Spleen (tissue), 11 donors: ENCODE measurements around the gene FAM222A. TPM values are rescaled to one million over a fixed set of nuclear protein-coding genes. Genes with fewer than 3 reads are reported as not detected.

Experiments
- DNase-seq: peaks from one replicate; pipeline ENCODE4 v3.0.0-alpha.2; 2020
- H3K27ac ChIP-seq, 8 donors: fragments of 200-600 bp; sonication (generic) in 7 of 8; 1 replicate in 4 of 8; 2 replicates in 4 of 8; pipeline versions ENCODE4 v1.5.0 to v1.8.0; 2016 to 2021; ENCODE audit warnings: inconsistent platforms in 4 of 8, mild to moderate bottlenecking in 4 of 8, moderate library complexity in 1 of 8
- H3K27me3 ChIP-seq, 7 donors: fragments of 200-600 bp; sonication (generic) in 6 of 7; replicated peaks in 1 of 7; 1 replicate in 4 of 7; 2 replicates in 3 of 7; pipeline versions ENCODE4 v1.5.0 to v1.8.0; 2016 to 2021; ENCODE audit warnings: inconsistent platforms in 3 of 7, mild to moderate bottlenecking in 1 of 7
- H3K36me3 ChIP-seq, 6 donors: fragments of 200-600 bp; sonication (generic) in 5 of 6; 1 replicate in 4 of 6; 2 replicates in 2 of 6; pipeline versions ENCODE4 v1.5.0 to v1.8.0; 2016 to 2021; ENCODE audit warnings: inconsistent platforms in 2 of 6
- H3K4me1 ChIP-seq, 6 donors: fragments of 200-600 bp; sonication (generic) in 5 of 6; 1 replicate in 3 of 6; 2 replicates in 3 of 6; pipeline versions ENCODE4 v1.5.0 to v1.8.0; 2016 to 2021; ENCODE audit warnings: inconsistent platforms in 3 of 6
- H3K4me3 ChIP-seq, 8 donors: fragments of 200-600 bp; sonication (generic) in 7 of 8; 1 replicate in 4 of 8; 2 replicates in 4 of 8; pipeline versions ENCODE4 v1.5.0 to v1.8.0; 2016 to 2021; ENCODE audit warnings: inconsistent platforms in 4 of 8, mild to moderate bottlenecking in 4 of 8, moderate library complexity in 2 of 8
- H3K9me3 ChIP-seq, 8 donors: fragments of 200-600 bp; sonication (generic) in 7 of 8; 1 replicate in 4 of 8; 2 replicates in 4 of 8; pipeline versions ENCODE4 v1.5.0 to v1.8.0; 2016 to 2021; ENCODE audit warnings: inconsistent platforms in 4 of 8
- CTCF ChIP-seq, 11 experiments: fragments of 200-600 bp in 7 of 11; fragments of 450-650 bp in 4 of 11; sonication (generic) in 4 of 11; IDR thresholded peaks in 8 of 11; conservative IDR thresholded peaks in 3 of 11; 1 replicate in 7 of 11; 2 replicates in 4 of 11; pipeline versions ENCODE4 v1.4.0 to v1.8.0; 2016 to 2021; ENCODE audit warnings: antibody characterized with exemption in 11 of 11, inconsistent platforms in 4 of 11, mild to moderate bottlenecking in 1 of 11
- POLR2A ChIP-seq, 3 donors: fragments of 450-650 bp; IDR thresholded peaks; one replicate each; pipeline ENCODE4 v1.5.1; 2017; ENCODE audit warnings: antibody characterized with exemption in 3 of 3, mild to moderate bottlenecking in 1 of 3
- POLR2AphosphoS5 ChIP-seq, 3 donors: sonication (generic); formaldehyde crosslinking; IDR thresholded peaks; one replicate each; pipeline ENCODE4 v1.5.1; 2017; ENCODE audit warnings: antibody characterized with exemption in 3 of 3
- WGBS, 5 donors: extraction: QIAGEN DNeasy Blood & Tissue Kit in 3 of 5; methylation state at CpG; one replicate each; pipeline versions ENCODE4 v1.1.5 to v1.1.7; 2013 to 2018; 5-methylcytosine and 5-hydroxymethylcytosine counted together
- intact Hi-C: fragments of 100-400 bp; cut with DNase I; formaldehyde crosslinking; loops from one replicate; pipeline ENCODE4 v1.15.0; 2023; ENCODE audit warnings: low total_unique reads
- polyA plus RNA-seq, 3 donors: library from polyadenylated mRNA; stranded (reverse); fragments of 200-250 nt; gene quantifications; one replicate each; pipeline ENCODE4 v1.2.1, GENCODE V29; 2013
- total RNA-seq, 7 donors: library from RNA; depleted of rRNA in 3 of 7; stranded (reverse); fragments of >200 nt in 3 of 7; fragmentation: NEBNext Ultra II Directional in 4 of 7; extraction: Animal tissue kit (Norgen Biotek cat#: 25700) in 4 of 7; gene quantifications; one replicate each; pipeline versions ENCODE4 v1.1.0 to v1.2.1, GENCODE V29; 2016 to 2021
- donor health status: healthy with polysubstance abuse.
- donor health status: DM: no; HTN: no; CAD: no; lungs with moderate emphysema.
- donor health status: DM: no; HTN: no; CAD: no.
- donor health status: Bipolar disorder and iron deficiency.
- donor health status: healthy.
- donor health status: DM: no; HTN: no; CAD: no.
- donor health status: DM: yes; HTN: yes; CAD: no.

Gene FAM222A
- total and polyA plus RNA-seq, 10 donors, result 1.3 to 30.7 (median 16.8) TPM

- H3K9me3 ChIP-seq, result no peaks in the 10 kb centered on the region
- TF ChIP-seq POLR2A (IDR thresholded peaks at IDR 0.05) (no peak), CTCF (IDR thresholded peaks at IDR 0.05 in 8 of 11, conservative IDR thresholded peaks at IDR 0.05 in 3 of 11) (no peak), POLR2AphosphoS5 (IDR thresholded peaks at IDR 0.05) (no peak)
- 47 to 58% (median 53%) methylated on average over 13 to 19 of the region's 19 CpGs for WGBS, 5 donors
- peak overlapping the region in 4 of 8 donors; percentile 66 to 79 (median 72) for H3K27ac ChIP-seq
- peak overlapping the region; percentile 4 to 95 (median 90) for H3K4me3 ChIP-seq
- intact Hi-C loops, result loop anchor here (10.0 kb wide), 2 partner anchors 59 to 121 kb away; no protein-coding TSS in a partner anchor
- H3K36me3 ChIP-seq, result no peaks in the 10 kb centered on the region
- peaks cover 0 to 86% (median 27%) of the 10 kb centered on the region in 7 donors for H3K27me3 ChIP-seq
- peaks cover 10 to 78% (median 41%) of the 10 kb centered on the region in 6 donors for H3K4me1 ChIP-seq
- DNase-seq, result no peak
These were observed 1.9 kb downstream of the FAM222A start for GRCh38 chr12:109715310-109716091.

GRCh38 chr12:109716092-109716479, 2.5 kb downstream of the FAM222A start:
- no peaks in the 10 kb centered on the region for H3K9me3 ChIP-seq
- TF ChIP-seq CTCF (IDR thresholded peaks at IDR 0.05 in 8 of 11, conservative IDR thresholded peaks at IDR 0.05 in 3 of 11), result no peak
- no peak for TF ChIP-seq POLR2AphosphoS5 (IDR thresholded peaks at IDR 0.05)
- TF ChIP-seq POLR2A (IDR thresholded peaks at IDR 0.05), result no peak
- peak overlapping the region in 6 of 8 donors; percentile 76 to 94 (median 90) for H3K4me3 ChIP-seq
- peaks cover 13 to 83% (median 46%) of the 10 kb centered on the region in 6 donors for H3K4me1 ChIP-seq
- H3K27me3 ChIP-seq, result peaks cover 0 to 80% (median 27%) of the 10 kb centered on the region in 7 donors
- H3K36me3 ChIP-seq, result no peaks in the 10 kb centered on the region
- 74 to 89% (median 81%) methylated on average over 7 to 9 of the region's 9 CpGs for WGBS, 5 donors
- intact Hi-C loops, result loop anchor here (10.0 kb wide), 2 partner anchors 59 to 121 kb away; no protein-coding TSS in a partner anchor
- H3K27ac ChIP-seq, result peak overlapping the region in 2 of 8 donors; percentile 74 to 79
- no peak for DNase-seq

GRCh38 chr12:109716512-109717389, 3.1 kb downstream of the FAM222A start:
- H3K4me3 ChIP-seq, result peak overlapping the region in 6 of 8 donors; percentile 76 to 94 (median 90)
- H3K27me3 ChIP-seq, result peaks cover 0 to 74% (median 23%) of the 10 kb centered on the region in 7 donors
- H3K4me1 ChIP-seq, result peaks cover 15 to 89% (median 48%) of the 10 kb centered on the region in 6 donors
- intact Hi-C loops, result loop anchor here (10.0 kb wide), 2 partner anchors 58 to 122 kb away; no protein-coding TSS in a partner anchor
- TF ChIP-seq CTCF (IDR thresholded peaks at IDR 0.05 in 8 of 11, conservative IDR thresholded peaks at IDR 0.05 in 3 of 11) (no peak), POLR2A (IDR thresholded peaks at IDR 0.05) (no peak), POLR2AphosphoS5 (IDR thresholded peaks at IDR 0.05) (no peak)
- peak overlapping the region in 2 of 8 donors; percentile 6 to 74 for H3K27ac ChIP-seq
- no peak for DNase-seq
- 78 to 84% (median 82%) methylated on average over 19 of the region's 19 CpGs for WGBS, 5 donors
- H3K36me3 ChIP-seq, result no peaks in the 10 kb centered on the region
- no peaks in the 10 kb centered on the region for H3K9me3 ChIP-seq
